ENCODE measurements around the gene SCGB2B2.
A peak's percentile ranks its signal among the peaks of the same experiment; 100 is the strongest.
"Not testable (repeated sequence)": the region's sequence is repeated elsewhere in the genome, so short reads cannot be mapped to it uniquely, and the experiment has no call there.

SCGB2B2 gene

GRCh38 chr19:34668690-34669089 lies 8.3 kb downstream of the SCGB2B2 start:
- not testable (repeated sequence) for H3K4me3 ChIP-seq (ENCODE audit: low read length); H3K4me2 ChIP-seq (ENCODE audit: low read length); H3K27me3 ChIP-seq (ENCODE audit: control insufficient read depth, insufficient read depth, low read length); H3K9ac ChIP-seq (ENCODE audit: low read depth, low read length); H3K36me3 ChIP-seq (ENCODE audit: insufficient read depth, low read length); H3K4me1 ChIP-seq (ENCODE audit: control insufficient read depth, insufficient read depth, low read length); H3K9me3 ChIP-seq (replicated peaks; ENCODE audit: low read length)

DNA sequence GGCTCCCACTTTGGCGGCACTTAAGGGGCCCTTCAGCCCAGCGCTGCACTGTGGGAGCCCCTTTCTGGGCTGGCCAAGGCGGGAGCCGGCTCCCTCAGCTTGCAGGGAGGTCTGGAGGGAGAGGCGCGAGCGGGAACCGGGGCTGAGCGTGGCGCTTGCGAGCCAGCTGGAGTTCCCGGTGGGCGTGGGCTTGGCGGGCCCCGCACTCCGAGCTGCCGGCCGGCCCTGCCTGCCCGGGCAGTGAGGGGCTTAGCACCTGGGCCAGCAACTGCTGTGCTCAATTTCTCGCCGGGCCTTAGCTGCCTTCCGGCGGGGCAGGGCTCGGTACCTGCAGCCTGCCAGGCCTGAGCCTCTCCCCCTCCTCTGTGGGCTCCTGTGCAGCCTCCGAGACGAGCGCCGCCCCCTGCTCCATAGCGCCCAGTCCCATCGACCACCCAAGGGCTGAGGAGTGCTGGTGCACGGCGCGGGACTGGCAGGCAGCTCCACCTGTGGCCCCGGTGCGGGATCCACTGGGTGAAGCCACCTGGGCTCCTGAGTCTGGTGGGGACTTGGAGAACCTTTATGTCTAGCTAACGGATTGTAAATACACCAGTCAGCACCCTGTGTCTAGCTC lies 8.8 kb downstream of the SCGB2B2 start:
- not testable (repeated sequence) for H3K4me1 ChIP-seq (ENCODE audit: control insufficient read depth, insufficient read depth, low read length); H3K4me3 ChIP-seq (ENCODE audit: low read length); H3K27me3 ChIP-seq (ENCODE audit: control insufficient read depth, insufficient read depth, low read length); H3K36me3 ChIP-seq (ENCODE audit: insufficient read depth, low read length); H3K9me3 ChIP-seq (replicated peaks; ENCODE audit: low read length)
- Histone ChIP-seq H3K4me2 (ENCODE audit: low read length) (peak overlapping the region; percentile 86), H3K9ac (ENCODE audit: low read depth, low read length) (peak overlapping the region; percentile 85)

DNA sequence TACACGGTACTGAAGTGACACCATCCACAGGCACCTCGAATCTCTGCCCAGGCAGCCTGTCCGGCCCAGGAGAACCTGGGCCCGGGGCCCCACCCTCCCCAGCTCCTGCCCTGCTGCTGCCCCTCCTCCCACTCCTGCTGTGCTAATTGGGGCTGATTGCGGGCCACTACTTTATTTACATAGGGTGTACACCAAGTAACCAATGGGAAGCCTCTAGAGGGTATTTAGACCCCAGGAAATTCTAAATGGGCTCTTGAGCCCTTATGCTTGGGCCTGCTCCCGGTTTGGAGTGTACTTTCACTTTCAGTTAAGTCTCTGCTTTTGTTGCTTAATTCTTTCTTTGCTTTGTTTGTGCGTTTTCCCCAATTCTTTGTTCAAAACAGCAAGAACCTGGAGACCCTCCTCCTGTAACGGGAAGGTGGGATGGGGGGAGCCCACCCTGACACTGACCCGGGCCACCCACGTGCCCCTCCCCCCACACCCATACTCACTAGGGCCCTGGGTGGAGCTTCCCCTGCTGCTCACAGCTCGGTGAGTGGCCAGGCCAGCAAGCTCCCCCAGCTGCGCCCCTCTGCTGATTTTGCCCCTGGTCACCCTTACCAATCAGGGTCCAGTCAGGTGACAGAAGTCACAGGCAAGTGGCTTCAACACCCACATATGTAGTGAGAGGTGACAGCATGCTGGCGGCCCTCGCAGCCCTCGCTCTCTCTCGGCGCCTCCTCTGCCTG lies 9.4 kb downstream of the SCGB2B2 start:
- Histone ChIP-seq H3K4me3 (ENCODE audit: low read length) (peak overlapping the region; percentile 68), H3K27me3 (ENCODE audit: control insufficient read depth, insufficient read depth, low read length) (no peaks in the 10 kb centered on the region), H3K36me3 (ENCODE audit: insufficient read depth, low read length) (no peaks in the 10 kb centered on the region)

GRCh38 chr19:34666958-34667265 lies 10.0 kb downstream of the SCGB2B2 start:
- Histone ChIP-seq H3K36me3 (ENCODE audit: insufficient read depth, low read length) (no peaks in the 10 kb centered on the region), H3K4me2 (ENCODE audit: low read length) (peak overlapping the region; percentile 86), H3K4me3 (ENCODE audit: low read length) (peak overlapping the region; percentile 68), H3K9ac (ENCODE audit: low read depth, low read length) (peak overlapping the region; percentile 85), H3K9me3 (replicated peaks; ENCODE audit: low read length) (no peaks in the 10 kb centered on the region), H3K4me1 (ENCODE audit: control insufficient read depth, insufficient read depth, low read length) (no peaks in the 10 kb centered on the region), H3K27me3 (ENCODE audit: control insufficient read depth, insufficient read depth, low read length) (no peaks in the 10 kb centered on the region)

More for the DNA sequence above, 9.4 kb downstream of the SCGB2B2 start:
- Histone ChIP-seq H3K9ac (ENCODE audit: low read depth, low read length) (peak overlapping the region; percentile 85), H3K9me3 (replicated peaks; ENCODE audit: low read length) (no peaks in the 10 kb centered on the region), H3K4me2 (ENCODE audit: low read length) (peak overlapping the region; percentile 86), H3K4me1 (ENCODE audit: control insufficient read depth, insufficient read depth, low read length) (no peaks in the 10 kb centered on the region)

- H3K9me3 ChIP-seq (replicated peaks; ENCODE audit: low read length) = no peaks in the 10 kb centered on the region
- no peaks in the 10 kb centered on the region for H3K27me3 ChIP-seq (ENCODE audit: control insufficient read depth, insufficient read depth, low read length)
- peak overlapping the region; percentile 86 for H3K4me2 ChIP-seq (ENCODE audit: low read length)
- H3K4me3 ChIP-seq (ENCODE audit: low read length) = no peak overlapping the region
- no peak overlapping the region for H3K9ac ChIP-seq (ENCODE audit: low read depth, low read length)
- no peaks in the 10 kb centered on the region for H3K36me3 ChIP-seq (ENCODE audit: insufficient read depth, low read length)
- no peaks in the 10 kb centered on the region for H3K4me1 ChIP-seq (ENCODE audit: control insufficient read depth, insufficient read depth, low read length)
Observed at GRCh38 chr19:34666200-34666957, 10.6 kb downstream of the SCGB2B2 start.

DNA sequence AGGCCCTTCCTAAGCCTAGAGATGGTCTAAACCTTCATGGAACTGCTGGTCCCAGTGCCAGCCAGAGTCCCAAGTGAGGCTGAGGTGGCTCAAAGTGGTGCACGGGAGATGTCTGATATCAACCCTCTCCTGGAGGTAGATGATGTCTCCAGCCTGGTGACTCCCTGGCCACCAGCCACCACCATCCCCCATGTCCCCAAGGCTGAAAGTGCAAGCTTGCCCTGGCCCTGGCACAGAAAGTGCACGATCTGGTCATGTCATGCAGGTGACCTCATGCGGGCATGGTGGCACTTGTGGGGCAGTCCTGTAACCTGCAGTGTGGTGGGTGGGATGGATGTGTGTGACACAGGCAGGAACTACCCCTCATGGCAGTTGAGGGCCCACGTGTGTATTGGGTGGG lies 11.7 kb downstream of the SCGB2B2 start:
- not testable (repeated sequence) for H3K27me3 ChIP-seq (ENCODE audit: control insufficient read depth, insufficient read depth, low read length); H3K9me3 ChIP-seq (replicated peaks; ENCODE audit: low read length); H3K4me3 ChIP-seq (ENCODE audit: low read length); H3K4me2 ChIP-seq (ENCODE audit: low read length); H3K36me3 ChIP-seq (ENCODE audit: insufficient read depth, low read length); H3K4me1 ChIP-seq (ENCODE audit: control insufficient read depth, insufficient read depth, low read length); H3K9ac ChIP-seq (ENCODE audit: low read depth, low read length)

DNA sequence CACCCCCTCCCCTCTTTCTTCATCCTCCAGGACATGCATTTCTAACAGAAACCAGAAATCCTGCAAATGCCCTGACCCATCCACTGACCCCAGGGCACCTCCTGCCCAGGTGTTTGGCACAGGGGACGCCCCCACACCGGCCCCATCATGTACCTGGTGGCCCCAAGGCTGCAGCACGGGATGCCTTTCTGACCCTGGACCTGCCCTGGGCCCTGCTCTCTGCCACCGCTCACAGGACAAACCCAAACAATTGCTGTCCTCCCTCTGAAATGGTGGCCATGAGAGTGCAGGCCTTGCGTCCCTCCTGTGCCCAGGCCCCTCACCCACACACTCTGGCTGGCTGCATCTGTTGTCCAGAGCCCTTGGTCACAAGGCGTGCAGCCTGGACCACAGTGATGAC lies 12.1 kb downstream of the SCGB2B2 start:
- no peaks in the 10 kb centered on the region for H3K36me3 ChIP-seq (ENCODE audit: insufficient read depth, low read length)
- no peak overlapping the region for H3K4me3 ChIP-seq (ENCODE audit: low read length)
- H3K9me3 ChIP-seq (replicated peaks; ENCODE audit: low read length) = no peaks in the 10 kb centered on the region
- no peaks in the 10 kb centered on the region for H3K27me3 ChIP-seq (ENCODE audit: control insufficient read depth, insufficient read depth, low read length)
- H3K4me2 ChIP-seq (ENCODE audit: low read length) = no peak overlapping the region
- H3K4me1 ChIP-seq (ENCODE audit: control insufficient read depth, insufficient read depth, low read length) = no peaks in the 10 kb centered on the region
- no peak overlapping the region for H3K9ac ChIP-seq (ENCODE audit: low read depth, low read length)

- Histone ChIP-seq H3K36me3 (ENCODE audit: insufficient read depth, low read length) (no peaks in the 10 kb centered on the region), H3K27me3 (ENCODE audit: control insufficient read depth, insufficient read depth, low read length) (no peaks in the 10 kb centered on the region), H3K4me3 (ENCODE audit: low read length) (no peak overlapping the region), H3K9me3 (replicated peaks; ENCODE audit: low read length) (no peaks in the 10 kb centered on the region), H3K4me2 (ENCODE audit: low read length) (no peak overlapping the region), H3K9ac (ENCODE audit: low read depth, low read length) (no peak overlapping the region), H3K4me1 (ENCODE audit: control insufficient read depth, insufficient read depth, low read length) (no peaks in the 10 kb centered on the region)
Observed at GRCh38 chr19:34664168-34664567, 12.8 kb downstream of the SCGB2B2 start.

- Histone ChIP-seq H3K4me2 (ENCODE audit: low read length) (no peak overlapping the region), H3K27me3 (ENCODE audit: control insufficient read depth, insufficient read depth, low read length) (no peaks in the 10 kb centered on the region), H3K9ac (ENCODE audit: low read depth, low read length) (no peak overlapping the region), H3K4me1 (ENCODE audit: control insufficient read depth, insufficient read depth, low read length) (no peaks in the 10 kb centered on the region), H3K9me3 (replicated peaks; ENCODE audit: low read length) (no peaks in the 10 kb centered on the region), H3K4me3 (ENCODE audit: low read length) (no peak overlapping the region), H3K36me3 (ENCODE audit: insufficient read depth, low read length) (no peaks in the 10 kb centered on the region)
Observed at GRCh38 chr19:34662919-34663318, 14.0 kb downstream of the SCGB2B2 start.

DNA sequence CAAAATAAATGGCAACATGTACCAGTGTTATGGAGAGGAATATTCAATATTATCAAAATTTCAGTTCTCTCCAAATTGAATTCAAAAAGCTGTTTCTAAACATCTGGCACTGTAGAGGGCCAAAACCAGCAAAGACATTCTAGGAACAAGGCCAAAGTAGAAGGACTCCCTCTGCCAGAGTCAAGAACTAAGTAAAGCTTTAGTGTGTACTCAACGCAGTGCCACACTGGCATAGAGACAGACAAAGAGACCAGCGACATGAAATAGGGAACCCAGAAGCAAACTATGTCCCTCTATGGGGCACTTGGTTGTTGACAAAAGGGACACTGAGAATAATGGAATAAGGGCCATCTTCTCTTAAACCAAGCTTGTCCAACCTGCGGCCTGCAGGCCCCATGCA lies 15.6 kb downstream of the SCGB2B2 start:
- Histone ChIP-seq H3K27me3 (ENCODE audit: control insufficient read depth, insufficient read depth, low read length) (no peaks in the 10 kb centered on the region), H3K9ac (ENCODE audit: low read depth, low read length) (no peak overlapping the region), H3K4me3 (ENCODE audit: low read length) (no peak overlapping the region), H3K4me2 (ENCODE audit: low read length) (no peak overlapping the region), H3K36me3 (ENCODE audit: insufficient read depth, low read length) (no peaks in the 10 kb centered on the region), H3K9me3 (replicated peaks; ENCODE audit: low read length) (no peaks in the 10 kb centered on the region), H3K4me1 (ENCODE audit: control insufficient read depth, insufficient read depth, low read length) (no peaks in the 10 kb centered on the region)

DNA sequence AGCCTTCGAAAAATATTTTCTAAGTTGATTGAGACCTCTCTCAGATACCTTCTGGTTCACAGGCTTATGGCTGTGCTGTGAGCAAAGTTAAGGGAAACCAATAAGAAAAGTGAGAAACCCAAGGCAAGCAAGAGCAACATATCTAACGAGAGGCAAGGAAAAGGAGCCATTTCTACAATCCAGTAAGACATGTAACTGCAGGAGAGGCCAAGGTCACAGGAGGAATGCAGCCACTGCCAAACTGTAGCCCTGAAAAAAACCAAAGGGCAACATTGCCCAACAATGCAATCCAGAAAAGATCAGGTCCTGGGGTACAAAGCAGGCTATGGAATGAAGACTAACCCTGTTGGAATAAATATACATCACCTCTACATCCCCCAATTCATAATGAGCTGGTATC lies 21.3 kb downstream of the SCGB2B2 start:
- Histone ChIP-seq H3K4me1 (ENCODE audit: control insufficient read depth, insufficient read depth, low read length) (no peaks in the 10 kb centered on the region), H3K4me2 (ENCODE audit: low read length) (no peak overlapping the region), H3K9me3 (replicated peaks; ENCODE audit: low read length) (peaks cover 8% of the 10 kb centered on the region), H3K27me3 (ENCODE audit: control insufficient read depth, insufficient read depth, low read length) (no peaks in the 10 kb centered on the region), H3K36me3 (ENCODE audit: insufficient read depth, low read length) (no peaks in the 10 kb centered on the region), H3K4me3 (ENCODE audit: low read length) (no peak overlapping the region), H3K9ac (ENCODE audit: low read depth, low read length) (no peak overlapping the region)

GRCh38 chr19:34654796-34655195 lies 22.2 kb downstream of the SCGB2B2 start:
- no peak overlapping the region for H3K4me2 ChIP-seq (ENCODE audit: low read length)
- H3K9me3 ChIP-seq (replicated peaks; ENCODE audit: low read length) = peaks cover 8% of the 10 kb centered on the region
- H3K4me1 ChIP-seq (ENCODE audit: control insufficient read depth, insufficient read depth, low read length) = no peaks in the 10 kb centered on the region
- H3K27me3 ChIP-seq (ENCODE audit: control insufficient read depth, insufficient read depth, low read length) = no peaks in the 10 kb centered on the region
- no peak overlapping the region for H3K4me3 ChIP-seq (ENCODE audit: low read length)
- no peaks in the 10 kb centered on the region for H3K36me3 ChIP-seq (ENCODE audit: insufficient read depth, low read length)
- H3K9ac ChIP-seq (ENCODE audit: low read depth, low read length) = no peak overlapping the region

Measured in skeletal muscle satellite cell (primary cell).